Naive thymus-derived CD4-positive, alpha-beta T cell (primary cell): ENCODE results near the gene PACRG. TPM values are rescaled to one million over a fixed set of nuclear protein-coding genes. Genes with fewer than 3 reads are reported as not detected.
A peak's percentile ranks its signal among the peaks of the same experiment; 100 is the strongest.

ENCODE experiments used
- ATAC-seq: fragments of 150-1000 bp; cut with Tn5 transposase; 2 replicates; pipeline ENCODE4 v1.10.0; 2021; ENCODE audit warnings: mild to moderate bottlenecking, moderate library complexity
- CTCF ChIA-PET: fragments of 350-600 bp; sonication (Branson Sonifier 250); formaldehyde crosslinking; loops from one replicate; lab custom pipeline; 2021; ENCODE audit warnings: antibody characterized with exemption; lab: Charles Lee
- POLR2A ChIA-PET: fragments of 350-600 bp; sonication (Branson Sonifier 250); formaldehyde crosslinking; loops from one replicate; lab custom pipeline; 2021; ENCODE audit warnings: antibody characterized with exemption, inconsistent platforms; lab: Charles Lee
- DNase-seq, 9 donors: peaks; one replicate each; pipeline versions ENCODE4 v3.0.0 to v3.0.0-alpha.2; 2020 to 2022; ENCODE audit warnings: mixed read lengths in 1 of 9
- H3K27ac ChIP-seq: one replicate; pipeline ENCODE4 v1.7.0; 2013; ENCODE audit warnings: mild to moderate bottlenecking, low read depth, low read length, moderate library complexity
- H3K27me3 ChIP-seq, 2 donors: one replicate each; pipeline ENCODE4 v1.7.0; 2013; ENCODE audit warnings: low read length in 2 of 2, mild to moderate bottlenecking in 2 of 2, moderate library complexity in 2 of 2; ENCODE audit not compliant: control insufficient read depth in 2 of 2, insufficient read depth in 2 of 2
- H3K36me3 ChIP-seq, 3 experiments: 1 replicate in 2 of 3; 2 replicates in 1 of 3; pipeline ENCODE4 v1.7.0; 2013; ENCODE audit warnings: low read length in 3 of 3, mild to moderate bottlenecking in 3 of 3, moderate library complexity in 1 of 3; ENCODE audit not compliant: insufficient read depth in 3 of 3, control insufficient read depth in 2 of 3
- H3K4me1 ChIP-seq, 2 donors: one replicate each; pipeline ENCODE4 v1.7.0; 2013; ENCODE audit warnings: low read length in 2 of 2, mild to moderate bottlenecking in 2 of 2, moderate library complexity in 1 of 2; ENCODE audit not compliant: control insufficient read depth in 2 of 2, insufficient read depth in 2 of 2
- H3K4me3 ChIP-seq: 2 replicates; pipeline ENCODE4 v1.7.0; 2013; ENCODE audit warnings: mild to moderate bottlenecking, low read length
- H3K9me3 ChIP-seq, 3 experiments: 1 replicate in 2 of 3; 2 replicates in 1 of 3; pipeline ENCODE4 v1.7.0; 2013; ENCODE audit warnings: low read length in 3 of 3; ENCODE audit not compliant: control insufficient read depth in 2 of 3
- H3K27ac Mint-ChIP-seq, 9 donors: one replicate each; pipeline ENCODE4 v1.8.0; 2020 to 2022; ENCODE audit warnings: mixed read lengths in 9 of 9, mild to moderate bottlenecking in 8 of 9, moderate library complexity in 5 of 9, inconsistent platforms in 2 of 9
- H3K27me3 Mint-ChIP-seq, 5 donors: one replicate each; pipeline ENCODE4 v1.8.0; 2021 to 2022; ENCODE audit warnings: mixed read lengths in 5 of 5, mild to moderate bottlenecking in 1 of 5
- H3K36me3 Mint-ChIP-seq, 5 donors: one replicate each; pipeline ENCODE4 v1.8.0; 2020 to 2022; ENCODE audit warnings: mixed read lengths in 5 of 5, mild to moderate bottlenecking in 3 of 5, inconsistent platforms in 1 of 5
- H3K4me1 Mint-ChIP-seq, 7 donors: one replicate each; pipeline ENCODE4 v1.8.0; 2020 to 2022; ENCODE audit warnings: mixed read lengths in 7 of 7, mild to moderate bottlenecking in 3 of 7, inconsistent platforms in 1 of 7
- H3K4me3 Mint-ChIP-seq, 10 donors: one replicate each; pipeline ENCODE4 v1.8.0; 2020 to 2022; ENCODE audit warnings: mild to moderate bottlenecking in 10 of 10, mixed read lengths in 10 of 10, moderate library complexity in 6 of 10, inconsistent platforms in 2 of 10
- H3K9me3 Mint-ChIP-seq, 11 donors: one replicate each; pipeline ENCODE4 v1.8.0; 2020 to 2022; ENCODE audit warnings: mixed read lengths in 11 of 11, mild to moderate bottlenecking in 4 of 11, inconsistent platforms in 1 of 11, moderate library complexity in 1 of 11
- intact Hi-C, 2 donors: fragments of 100-400 bp; cut with micrococcal nuclease; formaldehyde crosslinking; loops; one replicate each; pipeline ENCODE4 v1.15.1; 2023
- polyA plus RNA-seq, 2 donors: library from polyadenylated mRNA; unstranded; fragments of 300-500 nt; fragmentation: Illumina TruSeq; gene quantifications; one replicate each; pipeline ENCODE4 v1.2.3, GENCODE V29; 2021
- total RNA-seq, 6 experiments: library from RNA in 5 of 6; stranded (reverse) in 5 of 6; gene quantifications; 1 replicate in 5 of 6; 2 replicates in 1 of 6; pipeline ENCODE4 v1.2.3 and lab custom pipeline; 2021 to 2026

The PACRG gene
- total and polyA plus RNA-seq, 7 experiments from 2014 or later = 0.89 to 2.2 (median 1.5) TPM; not detected in 1

GRCh38 chr6:163206196-163206595 lies 478.4 kb downstream of the PACRG start:
- Mint-ChIP-seq H3K36me3 (no peaks in the 10 kb centered on the region), H3K4me3 (no peak overlapping the region), H3K27ac (no peak overlapping the region), H3K9me3 (peaks cover 0 to 12% (median 2%) of the 10 kb centered on the region in 11 donors), H3K27me3 (peaks cover 0 to 48% (median 19%) of the 10 kb centered on the region in 5 donors), H3K4me1 (no peaks in the 10 kb centered on the region)
- Histone ChIP-seq H3K9me3 (no peaks in the 10 kb centered on the region), H3K4me3 (no peak overlapping the region), H3K27me3 (no peaks in the 10 kb centered on the region), H3K4me1 (no peaks in the 10 kb centered on the region), H3K27ac (no peak overlapping the region), H3K36me3 (no peaks in the 10 kb centered on the region)
- DNase-seq = no peak
- intact Hi-C loops = no loop called here
- ATAC-seq = no peak
- CTCF ChIA-PET = no interaction called here
- POLR2A ChIA-PET = no interaction called here

DNA sequence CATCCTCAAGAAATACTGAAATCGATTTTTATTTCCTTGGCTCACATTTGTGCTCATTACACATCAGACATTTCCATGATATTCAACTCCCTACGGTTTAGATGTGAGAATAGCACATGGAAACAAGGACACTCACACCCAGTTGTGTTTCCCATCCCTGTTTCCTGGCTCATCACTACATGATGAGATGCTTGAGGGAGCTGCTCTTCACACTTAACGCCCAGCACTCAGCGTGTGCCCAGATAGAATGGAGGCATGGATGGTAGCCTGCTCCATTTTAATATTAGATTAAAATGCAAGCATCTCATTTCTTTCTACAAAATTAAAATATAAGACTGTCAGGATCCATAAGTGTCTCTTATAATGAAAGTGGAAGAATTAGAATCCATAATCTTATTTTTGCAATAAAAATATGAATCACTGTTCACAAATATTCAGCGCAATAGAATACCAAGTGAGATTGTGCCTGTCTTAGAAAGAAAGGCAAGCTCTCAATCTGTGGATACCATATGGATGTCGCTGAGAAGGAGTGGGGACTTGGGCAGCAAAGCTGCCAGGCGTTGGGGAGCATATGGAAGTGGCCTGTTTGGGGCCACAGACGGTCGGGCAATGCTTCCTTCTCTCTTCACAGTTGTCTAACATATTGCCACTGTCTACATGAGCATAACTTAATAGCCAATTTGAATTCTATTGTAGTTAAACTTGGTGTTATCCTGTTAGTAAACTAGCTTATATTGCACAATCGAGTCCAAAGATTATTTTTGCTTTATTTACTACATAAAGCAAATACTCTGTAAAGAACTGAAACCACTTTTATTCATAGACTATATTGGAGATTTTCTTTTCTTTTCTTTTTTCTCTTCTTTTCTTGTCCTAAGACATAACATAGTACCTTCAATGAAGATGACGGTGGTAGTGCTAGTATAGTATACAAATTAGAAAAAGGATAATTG lies 479.9 kb downstream of the PACRG start:
- Mint-ChIP-seq H3K4me3 (no peak overlapping the region), H3K36me3 (no peaks in the 10 kb centered on the region), H3K9me3 (peaks cover 0 to 23% (median 8%) of the 10 kb centered on the region in 11 donors), H3K4me1 (no peaks in the 10 kb centered on the region), H3K27ac (no peak overlapping the region), H3K27me3 (peaks cover 0 to 44% (median 12%) of the 10 kb centered on the region in 5 donors)
- POLR2A ChIA-PET = interaction anchor here (0.7 kb wide), 1 partner anchor 370 kb away, joined by 4 read pairs; no protein-coding TSS in a partner anchor
- Histone ChIP-seq H3K4me3 (no peak overlapping the region), H3K9me3 (no peaks in the 10 kb centered on the region), H3K27me3 (no peaks in the 10 kb centered on the region), H3K27ac (no peak overlapping the region), H3K4me1 (no peaks in the 10 kb centered on the region), H3K36me3 (no peaks in the 10 kb centered on the region)
- ATAC-seq (no peak), DNase-seq (no peak)
- intact Hi-C loops = no loop called here
- CTCF ChIA-PET = no interaction called here

DNA sequence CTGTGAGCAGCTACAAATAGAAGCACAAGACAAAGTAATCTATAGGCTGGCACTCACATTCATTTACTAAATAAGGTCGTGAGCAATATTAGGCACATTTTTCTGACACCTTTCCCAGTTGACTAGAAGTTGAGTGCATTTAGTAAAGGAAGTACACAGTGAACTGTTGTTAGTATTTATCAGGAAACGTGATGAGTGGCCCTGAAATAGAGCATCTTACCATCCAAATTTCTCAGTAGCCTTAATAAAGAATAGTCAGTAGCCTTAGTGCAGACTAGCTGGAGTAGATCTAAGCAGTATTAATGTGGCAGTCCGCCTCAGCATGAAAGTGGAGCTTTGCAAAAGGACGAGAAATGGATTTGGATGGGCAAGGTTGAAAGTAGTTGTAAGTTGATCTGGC lies 481.2 kb downstream of the PACRG start:
- ChIA-PET CTCF (no interaction called here), POLR2A (no interaction called here)

DNA sequence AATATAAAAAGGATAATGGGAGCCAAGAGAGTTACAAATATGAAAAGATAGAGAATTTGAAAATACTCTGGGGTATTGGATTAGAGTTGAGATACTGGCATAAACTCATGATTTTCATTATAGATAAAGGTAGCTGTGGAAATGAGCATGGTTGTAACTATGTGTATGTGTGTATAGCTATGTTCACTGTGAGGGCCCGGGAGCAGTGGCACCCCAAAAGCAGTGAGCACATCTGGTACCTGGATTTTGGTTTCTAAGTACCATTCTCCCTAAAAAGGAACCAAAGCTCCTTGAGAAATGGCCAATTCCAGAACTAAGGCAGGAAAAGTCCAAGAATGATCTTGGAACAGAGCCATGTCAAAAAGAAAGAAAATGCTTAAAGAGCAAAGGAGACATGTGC lies 484.3 kb downstream of the PACRG start:
- Mint-ChIP-seq H3K36me3 (no peaks in the 10 kb centered on the region), H3K27ac (no peak overlapping the region), H3K9me3 (peaks cover 0 to 19% (median 8%) of the 10 kb centered on the region in 11 donors), H3K27me3 (peaks cover 0 to 32% (median 13%) of the 10 kb centered on the region in 5 donors), H3K4me3 (no peak overlapping the region), H3K4me1 (no peaks in the 10 kb centered on the region)
- ChIA-PET CTCF (no interaction called here), POLR2A (no interaction called here)
- intact Hi-C loops = no loop called here
- no peaks in the 10 kb centered on the region for H3K4me1 ChIP-seq
- no peak for DNase-seq
- H3K9me3 ChIP-seq = no peaks in the 10 kb centered on the region
- no peak overlapping the region for H3K4me3 ChIP-seq
- ATAC-seq = no peak
- H3K36me3 ChIP-seq = no peaks in the 10 kb centered on the region
- no peaks in the 10 kb centered on the region for H3K27me3 ChIP-seq
- H3K27ac ChIP-seq = no peak overlapping the region

More for the DNA sequence above, 481.2 kb downstream of the PACRG start:
- intact Hi-C loops = loop anchor here in 1 of 2 donors (1.0 kb wide), 1 partner anchor 30 kb away; no protein-coding TSS in a partner anchor
- peaks cover 0 to 33% (median 10%) of the 10 kb centered on the region in 5 donors for H3K27me3 Mint-ChIP-seq
- no peak overlapping the region for H3K4me3 Mint-ChIP-seq
- no peaks in the 10 kb centered on the region for H3K27me3 ChIP-seq
- no peaks in the 10 kb centered on the region for H3K36me3 ChIP-seq
- no peak overlapping the region for H3K27ac Mint-ChIP-seq
- no peaks in the 10 kb centered on the region for H3K36me3 Mint-ChIP-seq
- no peaks in the 10 kb centered on the region for H3K9me3 ChIP-seq
- ATAC-seq = no peak
- no peaks in the 10 kb centered on the region for H3K4me1 Mint-ChIP-seq
- DNase-seq = no peak
- no peak overlapping the region for H3K4me3 ChIP-seq
- H3K4me1 ChIP-seq = no peaks in the 10 kb centered on the region
- peaks cover 0 to 23% (median 8%) of the 10 kb centered on the region in 11 donors for H3K9me3 Mint-ChIP-seq
- no peak overlapping the region for H3K27ac ChIP-seq

DNA sequence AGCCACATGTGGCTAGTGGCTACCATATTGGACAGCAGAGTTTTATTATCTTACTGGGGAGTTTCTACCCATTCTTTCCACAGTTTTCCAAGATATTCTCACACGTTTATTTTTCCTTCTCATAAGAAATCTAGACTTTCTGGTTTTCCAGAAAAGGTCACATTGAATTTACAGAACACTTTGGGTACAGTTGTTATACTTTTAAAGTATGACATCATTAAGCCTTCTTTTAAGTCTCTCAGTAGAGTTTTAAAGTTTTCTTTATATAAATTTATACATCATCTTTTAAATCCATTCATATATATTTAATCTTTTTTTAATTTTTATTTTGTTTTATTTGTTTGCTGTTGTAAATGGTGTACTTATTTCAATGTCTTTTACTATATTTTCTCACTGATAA lies 486.5 kb downstream of the PACRG start:
- no peak overlapping the region for H3K4me3 Mint-ChIP-seq
- ATAC-seq = no peak
- no peak overlapping the region for H3K27ac Mint-ChIP-seq
- peaks cover 0 to 3% (median 0%) of the 10 kb centered on the region in 7 donors for H3K4me1 Mint-ChIP-seq
- ChIA-PET POLR2A (no interaction called here), CTCF (no interaction called here)
- peaks cover 0 to 42% (median 25%) of the 10 kb centered on the region in 5 donors for H3K27me3 Mint-ChIP-seq
- Histone ChIP-seq H3K27ac (no peak overlapping the region), H3K4me1 (no peaks in the 10 kb centered on the region), H3K4me3 (no peak overlapping the region), H3K9me3 (no peaks in the 10 kb centered on the region), H3K36me3 (no peaks in the 10 kb centered on the region), H3K27me3 (no peaks in the 10 kb centered on the region)
- H3K9me3 Mint-ChIP-seq = peaks cover 0 to 19% (median 8%) of the 10 kb centered on the region in 11 donors
- intact Hi-C loops = no loop called here
- H3K36me3 Mint-ChIP-seq = no peaks in the 10 kb centered on the region
- DNase-seq = no peak

- Histone ChIP-seq H3K9me3 (no peaks in the 10 kb centered on the region), H3K27me3 (no peaks in the 10 kb centered on the region), H3K36me3 (no peaks in the 10 kb centered on the region), H3K4me1 (no peaks in the 10 kb centered on the region), H3K27ac (no peak overlapping the region), H3K4me3 (no peak overlapping the region)
- peaks cover 0 to 52% (median 32%) of the 10 kb centered on the region in 5 donors for H3K27me3 Mint-ChIP-seq
- no peak overlapping the region for H3K4me3 Mint-ChIP-seq
- POLR2A ChIA-PET = no interaction called here
- ATAC-seq = no peak
- peak overlapping the region in 1 of 9 donors; percentile 13 for H3K27ac Mint-ChIP-seq
- CTCF ChIA-PET = interaction anchor here (0.6 kb wide), 1 partner anchor 27 kb away, joined by 3 read pairs; no protein-coding TSS in a partner anchor
- peaks cover 0 to 3% (median 0%) of the 10 kb centered on the region in 7 donors for H3K4me1 Mint-ChIP-seq
- no peak for DNase-seq
- intact Hi-C loops = no loop called here
- peaks cover 0 to 2% (median 0%) of the 10 kb centered on the region in 5 donors for H3K36me3 Mint-ChIP-seq
- peaks cover 0 to 3% (median 0%) of the 10 kb centered on the region in 11 donors for H3K9me3 Mint-ChIP-seq
Measured at GRCh38 chr6:163218361-163218894, 490.7 kb downstream of the PACRG start.
